NCI-H460 (cell line): ENCODE data around the gene KASH5. TPM values are rescaled to one million over a fixed set of nuclear protein-coding genes. Genes with fewer than 3 reads are reported as not detected.

Experiments used
- DNase-seq: peaks from one replicate; pipeline ENCODE4 v3.0.0-alpha.2; 2016; ENCODE audit warnings: low read depth; ENCODE audit errors: extremely low read depth
- polyA plus RNA-seq: library from polyadenylated mRNA; depleted of rRNA; stranded (reverse); fragments of >200 nt; gene quantifications from 2 replicates; pipeline ENCODE4 v1.2.3, GENCODE V29; 2014; cell fraction: nucleus; rRNA removed
- total RNA-seq: library from RNA; depleted of rRNA; stranded (reverse); fragments of >200 nt; shearing (Covaris generic); gene quantifications from 2 replicates; pipeline ENCODE4 v1.2.3, GENCODE V29; 2014; rRNA removed

Gene KASH5, protein sequence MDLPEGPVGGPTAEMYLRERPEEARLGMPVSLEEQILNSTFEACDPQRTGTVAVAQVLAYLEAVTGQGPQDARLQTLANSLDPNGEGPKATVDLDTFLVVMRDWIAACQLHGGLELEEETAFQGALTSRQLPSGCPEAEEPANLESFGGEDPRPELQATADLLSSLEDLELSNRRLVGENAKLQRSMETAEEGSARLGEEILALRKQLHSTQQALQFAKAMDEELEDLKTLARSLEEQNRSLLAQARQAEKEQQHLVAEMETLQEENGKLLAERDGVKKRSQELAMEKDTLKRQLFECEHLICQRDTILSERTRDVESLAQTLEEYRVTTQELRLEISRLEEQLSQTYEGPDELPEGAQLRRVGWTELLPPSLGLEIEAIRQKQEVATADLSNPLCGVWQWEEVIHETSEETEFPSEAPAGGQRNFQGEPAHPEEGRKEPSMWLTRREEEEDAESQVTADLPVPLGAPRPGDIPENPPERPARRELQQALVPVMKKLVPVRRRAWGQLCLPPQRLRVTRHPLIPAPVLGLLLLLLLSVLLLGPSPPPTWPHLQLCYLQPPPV
- not detected in 2 replicates for total RNA-seq
- polyA plus RNA-seq, result not detected in 2 replicates

DNA sequence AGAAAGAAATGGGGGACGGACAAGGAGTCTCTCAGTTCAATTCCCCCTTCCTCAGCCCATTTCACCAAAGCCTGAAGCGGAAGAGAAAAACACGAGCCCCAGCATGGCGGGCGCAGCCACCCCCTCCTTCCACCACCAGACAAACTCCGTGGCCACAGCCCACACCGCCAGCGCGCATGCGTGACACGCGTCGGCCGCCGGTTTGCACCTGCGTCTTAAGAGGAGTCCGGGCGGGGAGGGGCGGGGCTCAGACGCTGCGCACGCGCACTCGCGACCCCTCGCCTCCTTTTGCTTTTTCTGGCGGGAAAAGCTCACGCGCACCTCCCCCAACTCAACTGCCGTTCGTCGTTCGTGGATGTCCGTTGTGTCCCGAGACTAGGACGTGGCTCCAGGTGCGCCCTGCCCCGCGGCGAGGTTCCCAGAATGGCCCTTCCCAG is at the start of gene KASH5:
KASH5 (plus strand) TSS at position 314 of the 437 bp plus-strand sequence. CDS start 2,635 bp downstream, outside the sequence.
- DNase-seq, result no peak

DNA sequence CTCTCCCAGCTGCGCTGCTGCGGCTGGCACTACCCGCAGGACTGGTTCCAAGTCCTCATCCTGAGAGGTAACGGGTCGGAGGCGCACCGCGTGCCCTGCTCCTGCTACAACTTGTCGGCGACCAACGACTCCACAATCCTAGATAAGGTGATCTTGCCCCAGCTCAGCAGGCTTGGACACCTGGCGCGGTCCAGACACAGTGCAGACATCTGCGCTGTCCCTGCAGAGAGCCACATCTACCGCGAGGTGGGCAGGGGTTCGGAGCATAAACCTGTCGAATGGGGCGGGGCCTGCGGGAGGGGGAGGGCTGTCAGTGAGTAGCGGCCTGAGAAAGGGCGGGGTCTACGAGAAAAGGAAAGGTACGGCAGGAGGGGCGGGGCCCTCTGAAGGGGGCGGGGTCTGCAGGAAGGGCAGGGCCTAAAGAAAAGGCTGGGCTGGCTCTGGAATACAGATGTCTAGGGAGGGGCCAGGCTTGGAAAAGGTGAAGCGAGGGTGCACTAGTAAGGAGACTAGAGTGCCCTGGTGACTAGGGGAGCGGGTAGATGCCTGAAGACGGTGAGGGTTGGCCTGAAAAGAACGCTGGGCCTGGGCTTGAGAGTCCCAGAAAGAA is 49.3 kb upstream of the KASH5 start:
- no peak for DNase-seq

- DNase-seq, result peak; percentile 44
These were observed 48.6 kb upstream of the KASH5 start for GRCh38 chr19:49339301-49340068.

- no peak for DNase-seq
These were observed 47.8 kb upstream of the KASH5 start for GRCh38 chr19:49340069-49340864.

GRCh38 chr19:49340865-49341718 is 47.0 kb upstream of the KASH5 start:
- DNase-seq, result no peak

- DNase-seq, result no peak
These were observed 45.7 kb upstream of the KASH5 start for GRCh38 chr19:49342291-49342721.

- DNase-seq, result no peak
These were observed 44.9 kb upstream of the KASH5 start for GRCh38 chr19:49343123-49343522.

- no peak for DNase-seq
These were observed 43.3 kb upstream of the KASH5 start for GRCh38 chr19:49344505-49345423.

- no peak for DNase-seq
These were observed 40.9 kb upstream of the KASH5 start for GRCh38 chr19:49347191-49347590.

GRCh38 chr19:49347835-49348234 is 40.2 kb upstream of the KASH5 start:
- DNase-seq, result peak; percentile 62

DNA sequence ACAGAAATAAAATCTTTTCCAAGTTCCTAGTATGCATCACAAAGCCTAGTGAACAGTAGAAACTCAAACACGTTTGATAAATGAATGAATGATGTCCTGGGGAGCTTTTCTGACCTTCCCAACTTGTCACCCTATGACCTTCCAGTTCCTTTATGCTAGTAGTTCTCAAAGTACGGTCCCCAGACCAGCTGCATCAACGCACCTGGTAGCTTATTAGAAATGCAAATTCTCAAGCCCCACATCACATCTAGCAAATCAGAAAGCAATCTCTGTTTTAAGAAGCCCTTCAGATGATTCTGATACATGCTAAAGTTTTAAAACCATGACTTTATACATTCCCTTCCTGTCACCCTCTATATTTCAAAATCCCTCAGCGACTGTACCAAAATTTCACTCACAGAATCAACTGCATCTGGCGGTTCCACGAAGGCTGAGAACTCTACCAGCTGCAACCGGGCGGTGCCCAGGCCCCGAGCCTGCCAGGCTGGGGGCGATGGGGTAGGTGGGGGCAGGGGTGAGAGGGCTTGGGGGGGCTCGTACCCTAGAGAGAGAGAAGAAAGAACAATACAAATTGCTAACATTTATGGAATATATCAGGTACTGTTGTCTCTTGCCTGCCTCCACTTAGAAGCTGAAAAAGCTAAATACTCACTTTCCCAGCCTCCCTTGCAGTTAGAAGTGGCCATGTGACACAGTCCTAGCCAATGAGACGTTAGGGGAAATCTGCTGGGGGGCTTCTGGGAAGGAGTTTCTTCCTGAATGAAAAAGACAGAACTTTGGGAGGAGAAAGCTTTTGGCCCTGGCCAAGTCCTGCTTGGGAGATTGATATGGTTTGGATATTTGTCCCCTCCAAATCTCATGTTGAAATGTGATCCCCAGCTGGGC is 39.5 kb upstream of the KASH5 start:
- no peak for DNase-seq

DNA sequence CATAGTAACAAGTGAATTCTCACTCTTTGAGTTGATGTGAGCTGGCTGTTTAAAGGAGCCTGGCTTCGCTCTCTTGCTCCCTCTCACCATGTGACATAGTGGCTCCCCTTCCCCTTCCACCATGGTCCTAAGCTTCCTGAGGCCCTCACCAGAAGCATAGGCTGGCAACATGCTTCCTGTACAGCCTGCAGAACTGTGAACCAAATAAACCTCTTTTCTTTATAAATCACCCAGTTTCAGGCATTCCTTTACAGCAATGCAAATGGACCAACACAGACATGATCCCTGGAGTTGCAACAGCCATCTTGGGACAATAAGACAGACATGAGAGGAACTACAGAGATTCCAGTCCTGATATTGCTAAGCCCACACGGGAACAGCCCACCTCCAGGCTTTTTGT is 38.5 kb upstream of the KASH5 start:
- DNase-seq, result no peak

DNA sequence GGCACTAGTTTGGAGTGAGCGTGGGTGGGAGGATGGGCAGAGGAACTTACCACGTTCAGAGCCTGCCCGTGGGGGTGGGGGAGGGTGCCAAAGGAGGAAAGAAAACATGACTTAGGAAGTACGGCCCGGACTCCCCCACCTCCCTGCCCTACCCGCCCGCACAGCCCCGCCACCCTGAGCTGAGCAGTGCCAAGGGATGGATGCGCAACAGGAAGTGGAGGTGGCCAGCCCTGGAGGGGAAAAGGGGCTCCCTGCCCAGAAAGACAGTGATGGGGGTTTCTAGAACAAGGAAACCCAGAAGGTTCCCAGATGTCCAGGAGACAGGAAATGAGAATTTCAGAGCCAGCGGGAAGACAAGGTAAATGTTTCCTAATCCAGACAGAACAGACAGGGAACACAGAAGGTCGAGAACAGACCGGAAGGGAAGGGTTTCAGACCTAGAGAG is 32.1 kb upstream of the KASH5 start:
- no peak for DNase-seq

- no peak for DNase-seq
These were observed 31.7 kb upstream of the KASH5 start for GRCh38 chr19:49356382-49356781.

- no peak for DNase-seq
These were observed 30.9 kb upstream of the KASH5 start for GRCh38 chr19:49357186-49357585.

- DNase-seq, result no peak
These were observed 27.9 kb upstream of the KASH5 start for GRCh38 chr19:49359851-49360820.
